ENCODE results near the gene RDH5.

RDH5 gene

DNA sequence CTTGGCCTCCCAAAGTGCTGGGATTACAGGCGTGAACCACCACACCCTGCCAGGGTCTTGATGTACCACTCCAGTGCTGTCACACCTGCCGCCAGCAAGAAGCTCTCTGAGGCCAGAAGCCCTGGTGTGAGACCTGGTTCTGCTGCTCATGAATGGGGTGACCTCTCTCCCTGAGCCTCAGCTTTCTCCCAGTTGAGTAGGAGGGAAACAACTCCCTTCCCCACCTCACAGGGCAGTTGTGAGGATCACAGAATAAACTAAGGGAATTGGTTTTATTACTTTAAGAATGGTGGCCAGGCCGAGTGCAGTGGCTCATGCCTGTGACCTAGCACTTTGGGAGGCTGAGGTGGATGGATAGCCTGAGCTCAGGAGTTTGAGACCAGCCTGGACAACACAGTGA lies 14.4 kb downstream of the RDH5 start:
- no peak for DNase-seq (ENCODE audit: low read depth)
- TF ChIP-seq, protein P1, sequence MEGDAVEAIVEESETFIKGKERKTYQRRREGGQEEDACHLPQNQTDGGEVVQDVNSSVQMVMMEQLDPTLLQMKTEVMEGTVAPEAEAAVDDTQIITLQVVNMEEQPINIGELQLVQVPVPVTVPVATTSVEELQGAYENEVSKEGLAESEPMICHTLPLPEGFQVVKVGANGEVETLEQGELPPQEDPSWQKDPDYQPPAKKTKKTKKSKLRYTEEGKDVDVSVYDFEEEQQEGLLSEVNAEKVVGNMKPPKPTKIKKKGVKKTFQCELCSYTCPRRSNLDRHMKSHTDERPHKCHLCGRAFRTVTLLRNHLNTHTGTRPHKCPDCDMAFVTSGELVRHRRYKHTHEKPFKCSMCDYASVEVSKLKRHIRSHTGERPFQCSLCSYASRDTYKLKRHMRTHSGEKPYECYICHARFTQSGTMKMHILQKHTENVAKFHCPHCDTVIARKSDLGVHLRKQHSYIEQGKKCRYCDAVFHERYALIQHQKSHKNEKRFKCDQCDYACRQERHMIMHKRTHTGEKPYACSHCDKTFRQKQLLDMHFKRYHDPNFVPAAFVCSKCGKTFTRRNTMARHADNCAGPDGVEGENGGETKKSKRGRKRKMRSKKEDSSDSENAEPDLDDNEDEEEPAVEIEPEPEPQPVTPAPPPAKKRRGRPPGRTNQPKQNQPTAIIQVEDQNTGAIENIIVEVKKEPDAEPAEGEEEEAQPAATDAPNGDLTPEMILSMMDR (conservative IDR thresholded peaks at IDR 0.05; ENCODE audit: low read depth, low read length), result no peak
- H3K4me3 ChIP-seq (ENCODE audit: low read depth, low read length), result no peak overlapping the region

DNA sequence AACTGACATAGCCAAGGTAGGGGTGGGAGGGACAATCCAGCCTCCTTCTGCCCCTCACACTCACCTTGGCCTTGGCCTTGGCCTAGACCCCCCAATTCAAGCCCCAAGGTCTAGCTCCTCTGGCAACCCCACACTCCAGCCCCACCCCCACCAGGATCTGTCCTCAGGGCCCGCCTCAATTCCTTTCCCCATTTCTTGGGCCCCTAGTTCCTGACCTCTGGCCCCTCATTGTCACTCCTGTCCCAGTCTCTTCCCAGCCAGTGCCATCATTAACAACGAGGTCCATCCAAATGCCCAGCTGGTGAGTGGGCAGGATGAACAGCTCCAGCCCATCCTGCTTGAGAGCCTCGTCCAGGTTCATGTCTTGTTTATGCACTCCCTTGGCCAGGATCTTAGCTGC lies 15.9 kb downstream of the RDH5 start:
- no peak overlapping the region for H3K4me3 ChIP-seq (ENCODE audit: low read depth, low read length)
- no peak for DNase-seq (ENCODE audit: low read depth)
- TF ChIP-seq, protein P1 (conservative IDR thresholded peaks at IDR 0.05; ENCODE audit: low read depth, low read length), result no peak

DNA sequence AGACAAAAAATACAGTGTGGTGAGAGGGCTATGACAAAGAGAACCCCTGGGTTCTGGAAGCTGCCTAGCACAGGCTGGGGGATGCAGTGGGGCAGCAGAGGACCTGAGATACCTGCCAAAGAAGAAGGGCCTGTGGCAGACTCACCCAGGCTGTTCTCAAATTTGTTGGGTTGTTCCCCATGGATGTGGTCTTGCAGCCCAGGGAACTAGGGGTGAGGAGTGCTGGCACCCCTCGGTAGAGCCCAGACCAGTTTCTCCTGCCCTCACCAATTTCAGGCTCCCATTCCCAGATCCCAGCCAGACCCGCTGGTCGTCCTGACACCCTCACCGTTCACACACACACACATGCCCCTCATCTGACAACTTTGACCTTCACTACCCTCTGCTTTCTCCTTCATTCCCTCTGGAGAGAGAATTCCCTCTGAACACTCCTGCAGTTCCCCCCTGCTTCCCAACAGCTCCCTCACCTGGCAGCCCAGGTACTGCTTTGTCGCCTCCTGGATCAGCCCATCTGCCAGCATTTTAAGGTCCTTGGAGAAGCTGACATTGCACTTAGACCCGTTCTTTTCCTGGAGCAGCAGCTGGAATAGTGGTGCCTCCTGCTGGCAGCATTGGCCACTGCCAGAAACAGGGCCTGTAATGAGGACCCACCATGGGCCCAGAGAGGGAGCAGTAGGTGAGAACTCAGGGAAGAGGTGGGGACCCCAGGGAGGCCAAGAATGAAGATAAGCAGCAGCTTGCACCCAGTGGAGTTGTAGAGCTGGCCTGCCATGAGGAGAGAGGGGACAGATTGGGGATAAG lies 16.8 kb downstream of the RDH5 start:
- DNase-seq (ENCODE audit: low read depth), result peak; percentile 84
- TF ChIP-seq, protein P1 (conservative IDR thresholded peaks at IDR 0.05; ENCODE audit: low read depth, low read length), result peak; percentile 96
- no peak overlapping the region for H3K4me3 ChIP-seq (ENCODE audit: low read depth, low read length)

GRCh38 chr12:55737581-55738122 lies 17.5 kb downstream of the RDH5 start:
- peak overlapping the region; percentile 69 for H3K4me3 ChIP-seq (ENCODE audit: low read depth, low read length)
- DNase-seq (ENCODE audit: low read depth), result no peak
- TF ChIP-seq, protein P1 (conservative IDR thresholded peaks at IDR 0.05; ENCODE audit: low read depth, low read length), result no peak

DNA sequence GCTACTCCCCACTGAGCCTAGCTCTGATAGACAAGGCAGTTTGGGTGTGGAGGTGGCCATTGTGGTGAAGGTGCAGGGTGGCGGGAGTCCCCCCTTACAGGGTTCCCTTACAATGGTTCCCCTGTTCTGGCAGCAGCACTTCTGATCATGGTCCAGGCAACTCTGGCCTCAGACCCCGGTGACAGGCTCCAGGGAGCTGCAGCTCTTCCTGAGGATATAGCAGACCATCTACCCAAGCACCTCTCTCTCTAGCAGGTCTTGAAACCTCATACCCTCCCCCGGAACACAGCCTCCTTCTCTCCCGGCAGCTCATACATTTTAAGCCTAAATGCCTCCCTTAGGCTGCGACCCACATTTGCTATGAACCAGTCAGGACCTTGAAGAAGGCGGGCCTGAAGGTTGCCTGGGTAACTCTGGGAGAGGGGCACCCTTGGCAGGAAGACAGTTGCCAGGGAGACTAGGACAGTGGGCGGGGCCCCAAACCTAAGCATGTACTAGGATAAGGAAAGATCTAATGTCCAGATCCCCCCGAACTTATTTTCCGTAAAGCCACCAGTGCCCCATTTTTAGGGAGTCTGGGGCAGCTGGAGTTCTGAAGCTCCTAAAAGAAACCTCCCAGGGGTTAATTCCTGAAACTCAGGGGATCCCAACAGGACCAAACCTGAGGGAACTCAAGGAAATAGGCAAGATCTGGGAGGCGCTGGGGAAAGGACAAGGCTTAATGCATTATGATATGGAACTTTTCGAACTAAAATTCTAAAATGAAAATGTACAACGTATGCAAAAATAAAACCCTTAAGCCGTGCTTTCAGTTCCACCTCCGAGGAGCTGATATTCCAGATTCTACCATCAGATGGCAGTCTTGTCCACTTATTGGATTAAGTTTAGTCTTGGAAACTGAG lies 18.2 kb downstream of the RDH5 start:
- TF ChIP-seq, protein P1 (conservative IDR thresholded peaks at IDR 0.05; ENCODE audit: low read depth, low read length), result peak; percentile 75
- peak; percentile 91 for DNase-seq (ENCODE audit: low read depth)
- H3K4me3 ChIP-seq (ENCODE audit: low read depth, low read length), result peak overlapping the region; percentile 69

- DNase-seq (ENCODE audit: low read depth), result no peak
- H3K4me3 ChIP-seq (ENCODE audit: low read depth, low read length), result no peak overlapping the region
- TF ChIP-seq, protein P1 (conservative IDR thresholded peaks at IDR 0.05; ENCODE audit: low read depth, low read length), result no peak
Measured at GRCh38 chr12:55739025-55739378, 18.8 kb downstream of the RDH5 start.
